WERI-Rb-1 (cell line): ENCODE results near the gene MEIOB.
A peak's percentile ranks its signal among the peaks of the same experiment; 100 is the strongest.

ENCODE experiments used
- DNase-seq: peaks from one replicate; pipeline ENCODE4 v3.0.0-alpha.2; 2020
- H3K27ac ChIP-seq: fragments of 250-450 bp; sonication (Bioruptor Pico); 2 replicates; pipeline ENCODE4 v1.5.1; 2020; ENCODE audit warnings: mild to moderate bottlenecking, moderate library complexity
- H3K27me3 ChIP-seq: fragments of 250-450 bp; sonication (Bioruptor Pico); 2 replicates; pipeline ENCODE4 v1.5.1; 2021; ENCODE audit warnings: mild to moderate bottlenecking, low read depth, moderate library complexity; ENCODE audit not compliant: insufficient read depth, severe bottlenecking
- H3K36me3 ChIP-seq: fragments of 250-450 bp; sonication (Bioruptor Pico); 2 replicates; pipeline ENCODE4 v1.5.1; 2020; ENCODE audit warnings: mild to moderate bottlenecking, moderate library complexity
- H3K4me3 ChIP-seq: 2 replicates; pipeline ENCODE4 v1.5.1; 2011; ENCODE audit warnings: low read depth, mild to moderate bottlenecking, control low read depth, low read length
- H3K9me3 ChIP-seq: fragments of 250-450 bp; sonication (Bioruptor Pico); 2 replicates; pipeline ENCODE4 v1.5.1; 2021; ENCODE audit warnings: mild to moderate bottlenecking, moderate library complexity; ENCODE audit not compliant: severe bottlenecking
- CTCF ChIP-seq: IDR thresholded peaks from 2 replicates; pipeline ENCODE4 v1.5.1; 2011; ENCODE audit warnings: low read depth, mild to moderate bottlenecking, control low read depth, inconsistent platforms, low read length

Gene MEIOB

GRCh38 chr16:1826691-1827573 lies 45.0 kb downstream of the MEIOB start, which contains the start of the genes FAHD1 and HAGH:
FAHD1 (plus strand) TSS chr16:1827206; CDS start chr16:1827239, 33 bp downstream.
HAGH (minus strand) TSS chr16:1826825; CDS start chr16:1826787, 38 bp downstream.
- no peak for TF ChIP-seq CTCF
- peak within 1 kb of the TSS; percentile 92 for H3K4me3 ChIP-seq
- no peaks in the 10 kb centered on the region for H3K27me3 ChIP-seq
- H3K36me3 ChIP-seq, result peaks cover 29% of the 10 kb centered on the region
- peak; percentile 92 for DNase-seq
- peak within 1 kb of the TSS; percentile 95 for H3K27ac ChIP-seq
- no peaks in the 10 kb centered on the region for H3K9me3 ChIP-seq

GRCh38 chr16:1825864-1826690 lies 45.9 kb downstream of the MEIOB start:
- Histone ChIP-seq H3K27ac (peak overlapping the region; percentile 31; the same call in 1 of the 2 replicates), H3K36me3 (peaks cover 33% of the 10 kb centered on the region), H3K9me3 (no peaks in the 10 kb centered on the region), H3K27me3 (no peaks in the 10 kb centered on the region), H3K4me3 (peak overlapping the region; percentile 92)
- DNase-seq, result peak; percentile 18
- TF ChIP-seq CTCF, result no peak

- H3K9me3 ChIP-seq, result no peaks in the 10 kb centered on the region
- DNase-seq, result no peak
- H3K36me3 ChIP-seq, result peaks cover 36% of the 10 kb centered on the region
- no peaks in the 10 kb centered on the region for H3K27me3 ChIP-seq
- no peak overlapping the region for H3K27ac ChIP-seq
- no peak for TF ChIP-seq CTCF
- peak overlapping the region; percentile 47; the same call in 1 of the 2 replicates for H3K4me3 ChIP-seq
Observed at GRCh38 chr16:1825381-1825863, 46.5 kb downstream of the MEIOB start.

- no peaks in the 10 kb centered on the region for H3K9me3 ChIP-seq
- H3K27me3 ChIP-seq, result no peaks in the 10 kb centered on the region
- DNase-seq, result peak; percentile 72
- peak; percentile 59; the same call in 1 of the 2 replicates for TF ChIP-seq CTCF
- peaks cover 29% of the 10 kb centered on the region for H3K36me3 ChIP-seq
- no peak overlapping the region for H3K27ac ChIP-seq
- H3K4me3 ChIP-seq, result no peak overlapping the region
Observed at GRCh38 chr16:1823821-1824220, 48.1 kb downstream of the MEIOB start.

- Histone ChIP-seq H3K27me3 (no peaks in the 10 kb centered on the region), H3K9me3 (no peaks in the 10 kb centered on the region), H3K36me3 (peaks cover 24% of the 10 kb centered on the region), H3K4me3 (no peak overlapping the region), H3K27ac (no peak overlapping the region)
- TF ChIP-seq CTCF, result no peak
- DNase-seq, result no peak
Observed at GRCh38 chr16:1822801-1823200, 49.2 kb downstream of the MEIOB start.
